ENCODE data around the gene BLVRA.

The BLVRA gene

DNA sequence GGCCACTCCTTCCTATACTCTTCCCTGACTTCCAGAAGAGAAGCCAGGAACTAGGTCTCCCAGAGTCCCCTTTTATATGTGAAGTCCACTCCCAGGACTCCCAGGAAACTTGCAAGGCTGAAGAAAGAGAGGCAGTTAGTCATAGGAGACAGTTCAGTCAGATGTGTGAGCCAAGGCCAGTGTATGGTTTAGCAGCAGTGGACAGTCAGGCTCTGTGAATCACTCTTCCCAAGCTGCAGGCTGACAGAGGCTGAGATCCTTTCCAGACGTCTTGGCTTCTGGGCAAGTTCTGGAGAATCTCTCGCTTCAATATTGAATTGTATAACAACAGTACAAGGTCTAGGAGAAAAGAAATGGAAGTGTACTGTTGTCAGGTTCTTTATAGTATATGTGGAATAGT lies 26.9 kb downstream of the BLVRA start:
- TF ChIP-seq, protein P1, sequence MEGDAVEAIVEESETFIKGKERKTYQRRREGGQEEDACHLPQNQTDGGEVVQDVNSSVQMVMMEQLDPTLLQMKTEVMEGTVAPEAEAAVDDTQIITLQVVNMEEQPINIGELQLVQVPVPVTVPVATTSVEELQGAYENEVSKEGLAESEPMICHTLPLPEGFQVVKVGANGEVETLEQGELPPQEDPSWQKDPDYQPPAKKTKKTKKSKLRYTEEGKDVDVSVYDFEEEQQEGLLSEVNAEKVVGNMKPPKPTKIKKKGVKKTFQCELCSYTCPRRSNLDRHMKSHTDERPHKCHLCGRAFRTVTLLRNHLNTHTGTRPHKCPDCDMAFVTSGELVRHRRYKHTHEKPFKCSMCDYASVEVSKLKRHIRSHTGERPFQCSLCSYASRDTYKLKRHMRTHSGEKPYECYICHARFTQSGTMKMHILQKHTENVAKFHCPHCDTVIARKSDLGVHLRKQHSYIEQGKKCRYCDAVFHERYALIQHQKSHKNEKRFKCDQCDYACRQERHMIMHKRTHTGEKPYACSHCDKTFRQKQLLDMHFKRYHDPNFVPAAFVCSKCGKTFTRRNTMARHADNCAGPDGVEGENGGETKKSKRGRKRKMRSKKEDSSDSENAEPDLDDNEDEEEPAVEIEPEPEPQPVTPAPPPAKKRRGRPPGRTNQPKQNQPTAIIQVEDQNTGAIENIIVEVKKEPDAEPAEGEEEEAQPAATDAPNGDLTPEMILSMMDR (IDR thresholded peaks at IDR 0.05): no peak
- peak in 1 of 2 donors; percentile 32 for DNase-seq
- Histone ChIP-seq H3K27ac (no peak overlapping the region), H3K4me1 (no peaks in the 10 kb centered on the region), H3K36me3 (peaks cover 22 to 35% (median 25%) of the 10 kb centered on the region in 3 donors), H3K27me3 (no peaks in the 10 kb centered on the region), H3K4me3 (no peak overlapping the region), H3K9me3 (no peaks in the 10 kb centered on the region)
- intact Hi-C loops (cut with DNase I; ENCODE audit: low total_unique reads): no loop called here

DNA sequence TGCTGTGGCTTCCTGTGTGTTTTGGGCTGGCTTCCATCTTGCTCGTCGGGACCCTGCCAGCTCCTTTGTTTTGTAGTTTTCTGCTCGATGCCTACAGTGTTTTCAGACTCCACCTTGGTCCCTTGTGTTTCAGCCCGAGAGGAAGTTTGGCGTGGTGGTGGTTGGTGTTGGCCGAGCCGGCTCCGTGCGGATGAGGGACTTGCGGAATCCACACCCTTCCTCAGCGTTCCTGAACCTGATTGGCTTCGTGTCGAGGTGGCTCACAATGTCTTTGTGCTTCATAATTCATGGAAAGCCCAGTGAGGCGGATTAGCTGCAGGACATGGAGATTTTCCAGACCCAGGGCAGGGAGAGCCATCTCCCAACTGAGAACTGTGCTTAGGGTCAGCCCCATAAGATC lies 29.3 kb downstream of the BLVRA start:
- intact Hi-C loops (cut with DNase I; ENCODE audit: low total_unique reads): no loop called here
- no peaks in the 10 kb centered on the region for H3K27me3 ChIP-seq
- H3K4me1 ChIP-seq: no peaks in the 10 kb centered on the region
- no peak overlapping the region for H3K4me3 ChIP-seq
- TF ChIP-seq, protein P1 (IDR thresholded peaks at IDR 0.05): no peak
- H3K27ac ChIP-seq: no peak overlapping the region
- DNase-seq: peak in 1 of 2 donors; percentile 57
- H3K36me3 ChIP-seq: peaks cover 41 to 56% (median 49%) of the 10 kb centered on the region in 3 donors
- H3K9me3 ChIP-seq: no peaks in the 10 kb centered on the region

DNA sequence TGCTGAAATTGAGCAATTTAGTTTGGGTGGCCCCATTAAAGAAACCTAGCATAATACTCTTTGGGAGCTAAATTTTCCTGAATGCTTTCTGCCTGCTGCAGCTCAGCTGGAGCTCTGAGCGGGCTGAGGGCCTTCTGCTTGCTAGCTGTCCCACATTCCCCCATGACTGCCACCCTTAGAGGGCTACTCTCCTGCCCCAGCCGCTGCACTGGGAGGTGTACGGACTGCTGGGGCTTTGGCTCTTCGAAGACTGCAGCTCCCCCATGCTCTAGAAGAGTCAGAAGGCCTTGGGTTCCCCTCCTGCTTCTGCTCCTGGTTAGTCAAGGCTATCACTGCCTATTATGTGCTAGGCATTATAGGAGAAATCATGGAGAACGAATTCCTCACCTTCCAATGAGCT lies 31.5 kb downstream of the BLVRA start:
- Histone ChIP-seq H3K27ac (no peak overlapping the region), H3K4me1 (no peaks in the 10 kb centered on the region), H3K4me3 (no peak overlapping the region), H3K36me3 (peaks cover 59 to 78% (median 69%) of the 10 kb centered on the region in 3 donors), H3K9me3 (no peaks in the 10 kb centered on the region), H3K27me3 (no peaks in the 10 kb centered on the region)
- intact Hi-C loops (cut with DNase I; ENCODE audit: low total_unique reads): no loop called here
- TF ChIP-seq, protein P1 (IDR thresholded peaks at IDR 0.05): no peak
- DNase-seq: peak in 1 of 2 donors; percentile 24

DNA sequence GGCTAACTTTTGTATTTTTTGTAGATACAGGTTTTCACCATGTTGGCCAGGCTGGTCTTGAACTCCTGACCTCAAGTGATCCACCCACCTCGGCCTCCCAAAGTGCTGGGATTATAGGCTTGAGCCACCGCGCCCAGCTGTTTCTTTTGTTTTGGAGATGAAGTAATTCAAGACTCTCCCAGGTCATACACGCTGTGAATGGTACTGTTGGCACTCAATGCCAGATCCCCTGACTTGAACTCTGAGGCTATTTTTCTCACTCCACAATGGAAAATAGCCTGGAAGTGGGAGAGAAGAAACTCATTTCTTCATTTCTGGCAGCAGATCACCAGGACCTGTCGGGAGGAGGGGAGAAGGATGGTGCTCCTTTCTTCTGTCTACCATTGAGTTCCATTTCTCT lies 32.4 kb downstream of the BLVRA start:
- Histone ChIP-seq H3K9me3 (no peaks in the 10 kb centered on the region), H3K4me3 (no peak overlapping the region), H3K36me3 (peaks cover 59 to 86% (median 72%) of the 10 kb centered on the region in 3 donors), H3K4me1 (no peaks in the 10 kb centered on the region), H3K27me3 (no peaks in the 10 kb centered on the region), H3K27ac (no peak overlapping the region)
- intact Hi-C loops (cut with DNase I; ENCODE audit: low total_unique reads): no loop called here
- no peak for DNase-seq
- TF ChIP-seq, protein P1 (IDR thresholded peaks at IDR 0.05): no peak

DNA sequence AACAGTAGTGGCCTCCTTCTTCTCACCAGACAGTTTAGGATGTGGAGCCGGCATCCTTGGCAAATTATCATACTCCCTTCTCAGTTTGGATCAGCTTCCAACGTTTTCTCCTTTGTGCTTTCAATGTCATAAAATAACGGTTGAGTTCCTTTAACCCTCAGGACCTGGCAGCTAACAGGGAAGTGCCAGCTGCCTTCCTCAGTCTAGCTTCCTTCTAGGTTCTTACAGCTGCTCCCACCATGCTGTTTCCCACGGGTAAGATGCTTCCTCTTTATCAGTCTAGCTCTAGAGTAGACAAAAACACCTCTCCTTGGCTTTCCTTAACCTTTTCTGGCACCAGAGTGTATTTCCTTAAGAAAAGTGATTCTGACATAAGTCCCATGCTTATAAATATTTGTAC lies 33.2 kb downstream of the BLVRA start:
- Histone ChIP-seq H3K27ac (no peak overlapping the region), H3K9me3 (no peaks in the 10 kb centered on the region), H3K27me3 (no peaks in the 10 kb centered on the region), H3K4me3 (no peak overlapping the region), H3K36me3 (peaks cover 59 to 92% (median 72%) of the 10 kb centered on the region in 3 donors), H3K4me1 (no peaks in the 10 kb centered on the region)
- TF ChIP-seq, protein P1 (IDR thresholded peaks at IDR 0.05): no peak
- DNase-seq: peak in 1 of 2 donors; percentile 21
- intact Hi-C loops (cut with DNase I; ENCODE audit: low total_unique reads): no loop called here

All from tibial artery (tissue), 4 donors.